ENCODE measurements around the gene KCNC4.

The KCNC4 gene

GRCh38 chr1:110230381-110231199 lies 20.5 kb downstream of the KCNC4 start:
- Histone ChIP-seq H3K4me3 (ENCODE audit: low read length) (no peak overlapping the region), H3K27ac (ENCODE audit: low read depth, low read length) (no peak overlapping the region), H3K27me3 (ENCODE audit: control insufficient read depth, insufficient read depth, low read length) (no peaks in the 10 kb centered on the region), H3K9ac (ENCODE audit: low read length) (no peak overlapping the region), H3K4me1 (ENCODE audit: control insufficient read depth, insufficient read depth, low read length) (no peaks in the 10 kb centered on the region), H3K36me3 (ENCODE audit: control insufficient read depth, insufficient read depth, low read length) (peaks cover 2% of the 10 kb centered on the region)

- Histone ChIP-seq H3K36me3 (ENCODE audit: control insufficient read depth, insufficient read depth, low read length) (no peaks in the 10 kb centered on the region), H3K4me3 (ENCODE audit: low read length) (no peak overlapping the region), H3K27ac (ENCODE audit: low read depth, low read length) (no peak overlapping the region), H3K9ac (ENCODE audit: low read length) (no peak overlapping the region), H3K27me3 (ENCODE audit: control insufficient read depth, insufficient read depth, low read length) (no peaks in the 10 kb centered on the region), H3K4me1 (ENCODE audit: control insufficient read depth, insufficient read depth, low read length) (no peaks in the 10 kb centered on the region)
Measured at GRCh38 chr1:110233861-110234260, 23.7 kb downstream of the KCNC4 start.

- H3K4me3 ChIP-seq (ENCODE audit: low read length) = no peak overlapping the region
- no peaks in the 10 kb centered on the region for H3K36me3 ChIP-seq (ENCODE audit: control insufficient read depth, insufficient read depth, low read length)
- no peaks in the 10 kb centered on the region for H3K4me1 ChIP-seq (ENCODE audit: control insufficient read depth, insufficient read depth, low read length)
- H3K9ac ChIP-seq (ENCODE audit: low read length) = no peak overlapping the region
- no peaks in the 10 kb centered on the region for H3K27me3 ChIP-seq (ENCODE audit: control insufficient read depth, insufficient read depth, low read length)
- H3K27ac ChIP-seq (ENCODE audit: low read depth, low read length) = no peak overlapping the region
Measured at GRCh38 chr1:110234691-110235090, 24.6 kb downstream of the KCNC4 start.

- H3K36me3 ChIP-seq (ENCODE audit: control insufficient read depth, insufficient read depth, low read length) = no peaks in the 10 kb centered on the region
- H3K4me1 ChIP-seq (ENCODE audit: control insufficient read depth, insufficient read depth, low read length) = no peaks in the 10 kb centered on the region
- no peaks in the 10 kb centered on the region for H3K27me3 ChIP-seq (ENCODE audit: control insufficient read depth, insufficient read depth, low read length)
- H3K9ac ChIP-seq (ENCODE audit: low read length) = no peak overlapping the region
- no peak overlapping the region for H3K4me3 ChIP-seq (ENCODE audit: low read length)
- peak overlapping the region; percentile 14 for H3K27ac ChIP-seq (ENCODE audit: low read depth, low read length)
Measured at GRCh38 chr1:110235181-110235833, 25.2 kb downstream of the KCNC4 start.

GRCh38 chr1:110235834-110236682 lies 25.9 kb downstream of the KCNC4 start:
- Histone ChIP-seq H3K36me3 (ENCODE audit: control insufficient read depth, insufficient read depth, low read length) (no peaks in the 10 kb centered on the region), H3K27me3 (ENCODE audit: control insufficient read depth, insufficient read depth, low read length) (no peaks in the 10 kb centered on the region), H3K27ac (ENCODE audit: low read depth, low read length) (no peak overlapping the region), H3K4me3 (ENCODE audit: low read length) (no peak overlapping the region), H3K4me1 (ENCODE audit: control insufficient read depth, insufficient read depth, low read length) (no peaks in the 10 kb centered on the region), H3K9ac (ENCODE audit: low read length) (no peak overlapping the region)

- Histone ChIP-seq H3K27me3 (ENCODE audit: control insufficient read depth, insufficient read depth, low read length) (no peaks in the 10 kb centered on the region), H3K4me3 (ENCODE audit: low read length) (no peak overlapping the region), H3K27ac (ENCODE audit: low read depth, low read length) (no peak overlapping the region), H3K4me1 (ENCODE audit: control insufficient read depth, insufficient read depth, low read length) (no peaks in the 10 kb centered on the region), H3K9ac (ENCODE audit: low read length) (no peak overlapping the region), H3K36me3 (ENCODE audit: control insufficient read depth, insufficient read depth, low read length) (no peaks in the 10 kb centered on the region)
Measured at GRCh38 chr1:110237386-110238152, 27.5 kb downstream of the KCNC4 start.

GRCh38 chr1:110239441-110240430 lies 29.6 kb downstream of the KCNC4 start:
- Histone ChIP-seq H3K4me1 (ENCODE audit: control insufficient read depth, insufficient read depth, low read length) (no peaks in the 10 kb centered on the region), H3K9ac (ENCODE audit: low read length) (no peak overlapping the region), H3K27ac (ENCODE audit: low read depth, low read length) (no peak overlapping the region), H3K27me3 (ENCODE audit: control insufficient read depth, insufficient read depth, low read length) (no peaks in the 10 kb centered on the region), H3K36me3 (ENCODE audit: control insufficient read depth, insufficient read depth, low read length) (no peaks in the 10 kb centered on the region), H3K4me3 (ENCODE audit: low read length) (no peak overlapping the region)

GRCh38 chr1:110240476-110241210 lies 30.5 kb downstream of the KCNC4 start:
- Histone ChIP-seq H3K4me3 (ENCODE audit: low read length) (no peak overlapping the region), H3K27ac (ENCODE audit: low read depth, low read length) (no peak overlapping the region), H3K36me3 (ENCODE audit: control insufficient read depth, insufficient read depth, low read length) (no peaks in the 10 kb centered on the region), H3K27me3 (ENCODE audit: control insufficient read depth, insufficient read depth, low read length) (no peaks in the 10 kb centered on the region), H3K4me1 (ENCODE audit: control insufficient read depth, insufficient read depth, low read length) (no peaks in the 10 kb centered on the region), H3K9ac (ENCODE audit: low read length) (no peak overlapping the region)

GRCh38 chr1:110241516-110241915 lies 31.4 kb downstream of the KCNC4 start:
- Histone ChIP-seq H3K36me3 (ENCODE audit: control insufficient read depth, insufficient read depth, low read length) (no peaks in the 10 kb centered on the region), H3K9ac (ENCODE audit: low read length) (no peak overlapping the region), H3K27me3 (ENCODE audit: control insufficient read depth, insufficient read depth, low read length) (no peaks in the 10 kb centered on the region), H3K27ac (ENCODE audit: low read depth, low read length) (no peak overlapping the region), H3K4me3 (ENCODE audit: low read length) (no peak overlapping the region), H3K4me1 (ENCODE audit: control insufficient read depth, insufficient read depth, low read length) (no peaks in the 10 kb centered on the region)

GRCh38 chr1:110242062-110242461 lies 31.9 kb downstream of the KCNC4 start:
- no peak overlapping the region for H3K27ac ChIP-seq (ENCODE audit: low read depth, low read length)
- H3K9ac ChIP-seq (ENCODE audit: low read length) = no peak overlapping the region
- H3K4me1 ChIP-seq (ENCODE audit: control insufficient read depth, insufficient read depth, low read length) = no peaks in the 10 kb centered on the region
- no peak overlapping the region for H3K4me3 ChIP-seq (ENCODE audit: low read length)
- H3K36me3 ChIP-seq (ENCODE audit: control insufficient read depth, insufficient read depth, low read length) = no peaks in the 10 kb centered on the region
- no peaks in the 10 kb centered on the region for H3K27me3 ChIP-seq (ENCODE audit: control insufficient read depth, insufficient read depth, low read length)

GRCh38 chr1:110242731-110243130 lies 32.6 kb downstream of the KCNC4 start:
- Histone ChIP-seq H3K9ac (ENCODE audit: low read length) (no peak overlapping the region), H3K27me3 (ENCODE audit: control insufficient read depth, insufficient read depth, low read length) (no peaks in the 10 kb centered on the region), H3K4me3 (ENCODE audit: low read length) (no peak overlapping the region), H3K4me1 (ENCODE audit: control insufficient read depth, insufficient read depth, low read length) (no peaks in the 10 kb centered on the region), H3K36me3 (ENCODE audit: control insufficient read depth, insufficient read depth, low read length) (no peaks in the 10 kb centered on the region), H3K27ac (ENCODE audit: low read depth, low read length) (no peak overlapping the region)
